MM.1S (cell line): ENCODE results near the gene OR10A5.
A peak's percentile ranks its signal among the peaks of the same experiment; 100 is the strongest.

Source experiments
- DNase-seq: peaks from one replicate; pipeline ENCODE4 v3.0.0-alpha.2; 2015
- H2AFZ ChIP-seq: fragments of 300-600 bp; sonication (generic); 2 replicates; pipeline ENCODE4 v1.6.0; 2016; ENCODE audit warnings: antibody characterized with exemption, low read length
- H3F3A ChIP-seq: fragments of 300-600 bp; sonication (generic); 2 replicates; pipeline ENCODE4 v1.6.1; 2016; ENCODE audit warnings: mild to moderate bottlenecking, antibody characterized with exemption, low read length, moderate library complexity, mixed read lengths; ENCODE audit not compliant: insufficient read depth
- H3K27ac ChIP-seq: fragments of 300-600 bp; sonication (generic); 2 replicates; pipeline ENCODE4 v1.5.1; 2016; ENCODE audit warnings: mild to moderate bottlenecking, low read length
- H3K27me3 ChIP-seq: fragments of 300-600 bp; sonication (generic); replicated peaks from 2 replicates; pipeline ENCODE4 v1.6.0; 2016; ENCODE audit warnings: low read length; ENCODE audit not compliant: insufficient read depth
- H3K36me3 ChIP-seq: fragments of 300-600 bp; sonication (generic); replicated peaks from 2 replicates; pipeline ENCODE4 v1.6.1; 2016; ENCODE audit warnings: mild to moderate bottlenecking, low read length, mixed read lengths; ENCODE audit not compliant: insufficient read depth
- H3K4me1 ChIP-seq: fragments of 300-600 bp; sonication (generic); 2 replicates; pipeline ENCODE4 v1.6.1; 2016; ENCODE audit warnings: low read length, mixed read lengths
- H3K4me2 ChIP-seq: fragments of 300-600 bp; sonication (generic); 2 replicates; pipeline ENCODE4 v1.6.0; 2016; ENCODE audit warnings: low read depth, low read length
- H3K4me3 ChIP-seq: fragments of 300-600 bp; sonication (generic); 2 replicates; pipeline ENCODE4 v1.5.1; 2016; ENCODE audit warnings: low read length, mixed read lengths
- H3K79me2 ChIP-seq: fragments of 300-600 bp; sonication (generic); 2 replicates; pipeline ENCODE4 v1.6.1; 2016; ENCODE audit warnings: mixed run types, low read length, mixed read lengths
- H3K9ac ChIP-seq: fragments of 300-600 bp; sonication (generic); 2 replicates; pipeline ENCODE4 v1.6.1; 2016; ENCODE audit warnings: low read length, mixed read lengths
- H3K9me2 ChIP-seq: fragments of 300-600 bp; sonication (generic); replicated peaks from 2 replicates; pipeline ENCODE4 v1.6.1; 2016; ENCODE audit warnings: mild to moderate bottlenecking, low read length, mixed read lengths; ENCODE audit not compliant: insufficient read depth
- H3K9me3 ChIP-seq: fragments of 300-600 bp; sonication (generic); replicated peaks from 2 replicates; pipeline ENCODE4 v1.6.1; 2016; ENCODE audit warnings: mild to moderate bottlenecking, low read length, mixed read lengths; ENCODE audit not compliant: insufficient read depth
- H4K20me1 ChIP-seq: fragments of 300-600 bp; sonication (generic); 2 replicates; pipeline ENCODE4 v1.6.1; 2016; ENCODE audit warnings: mild to moderate bottlenecking, low read length, moderate library complexity, mixed read lengths; ENCODE audit not compliant: insufficient read depth
- CTCF ChIP-seq: fragments of 300-600 bp; sonication (generic); IDR thresholded peaks from 2 replicates; pipeline ENCODE4 v1.5.1; 2016; ENCODE audit warnings: antibody characterized with exemption, low read length, mixed read lengths
- EZH2 ChIP-seq: fragments of 300-600 bp; sonication (generic); optimal IDR thresholded peaks from 2 replicates; pipeline ENCODE3; 2017; ENCODE audit warnings: low read depth, mild to moderate bottlenecking, antibody characterized with exemption, low read length, mixed read lengths
- EZH2phosphoT487 ChIP-seq: fragments of 300-600 bp; sonication (generic); IDR thresholded peaks from 2 replicates; pipeline ENCODE4 v1.6.1; 2018; ENCODE audit warnings: antibody characterized with exemption, low read length

OR10A5 gene

GRCh38 chr11:6855971-6856541 is 10.6 kb downstream of the OR10A5 start:
- Histone ChIP-seq H3K27me3 (no peaks in the 10 kb centered on the region), H3K4me2 (no peak overlapping the region), H3K9me2 (no peaks in the 10 kb centered on the region), H3K9ac (no peak overlapping the region), H3K27ac (no peak overlapping the region), H4K20me1 (no peaks in the 10 kb centered on the region), H3K79me2 (no peaks in the 10 kb centered on the region), H3K4me1 (peaks cover 13% of the 10 kb centered on the region), H3K4me3 (no peak overlapping the region), H2AFZ (no peak overlapping the region), H3F3A (0 out of 2 replicates have a peak, but pooled peaks cover 3% of the 10 kb centered on the region), H3K36me3 (no peaks in the 10 kb centered on the region), H3K9me3 (no peaks in the 10 kb centered on the region)
- TF ChIP-seq CTCF (no peak), EZH2 (no peak), EZH2phosphoT487 (no peak)
- DNase-seq, result no peak

- H3K9me3 ChIP-seq, result no peaks in the 10 kb centered on the region
- no peaks in the 10 kb centered on the region for H3K9me2 ChIP-seq
- no peaks in the 10 kb centered on the region for H3K79me2 ChIP-seq
- H4K20me1 ChIP-seq, result no peaks in the 10 kb centered on the region
- no peak overlapping the region for H3K9ac ChIP-seq
- H3K4me2 ChIP-seq, result peak overlapping the region; percentile 38
- no peak overlapping the region for H2AFZ ChIP-seq
- no peak overlapping the region for H3K27ac ChIP-seq
- DNase-seq, result no peak
- peaks cover 13% of the 10 kb centered on the region for H3K4me1 ChIP-seq
- TF ChIP-seq CTCF (no peak), EZH2phosphoT487 (no peak), EZH2 (no peak)
- no peak overlapping the region for H3K4me3 ChIP-seq
- H3F3A ChIP-seq, result 0 out of 2 replicates have a peak, but pooled peaks cover 3% of the 10 kb centered on the region
- no peaks in the 10 kb centered on the region for H3K36me3 ChIP-seq
- no peaks in the 10 kb centered on the region for H3K27me3 ChIP-seq
Measured at GRCh38 chr11:6856871-6857270, 11.4 kb downstream of the OR10A5 start.

GRCh38 chr11:6862961-6863360 is 17.5 kb downstream of the OR10A5 start, which contains the start of gene OR10A2:
Gene OR10A2 (plus strand): TSS chr11:6863057. CDS start chr11:6869755, 6,698 bp downstream.
- Histone ChIP-seq H3K79me2 (no peaks in the 10 kb centered on the region), H3K9me2 (no peaks in the 10 kb centered on the region), H3K27ac (no peak within 1 kb of the TSS), H3F3A (no peaks in the 10 kb centered on the region), H3K4me2 (no peak within 1 kb of the TSS), H3K9me3 (no peaks in the 10 kb centered on the region), H2AFZ (no peak within 1 kb of the TSS), H3K36me3 (no peaks in the 10 kb centered on the region), H3K9ac (no peak within 1 kb of the TSS), H3K4me1 (no peaks in the 10 kb centered on the region), H3K4me3 (no peak within 1 kb of the TSS), H3K27me3 (no peaks in the 10 kb centered on the region), H4K20me1 (no peaks in the 10 kb centered on the region)
- no peak for DNase-seq
- TF ChIP-seq EZH2 (no peak), CTCF (no peak), EZH2phosphoT487 (no peak)
